HEK293 (cell line): Measurements from ENCODE around the gene MTERF4.

Experiments
- CTCF ChIA-PET: fragments of 350-600 bp; formaldehyde crosslinking; extraction: SDS; loops from one replicate; lab custom pipeline; 2021; ENCODE audit warnings: antibody characterized with exemption; lab: Yijun Ruan, JAX
- POLR2A ChIA-PET: fragments of 300-600 bp; formaldehyde crosslinking; extraction: SDS; loops from one replicate; lab custom pipeline; 2020; ENCODE audit warnings: antibody characterized with exemption, inconsistent platforms; lab: Yijun Ruan, JAX
- H3K27ac ChIP-seq: fragments of 200-500 bp; sonication (Bioruptor generic); 2 replicates; pipeline ENCODE4 v1.5.1; 2014; ENCODE audit warnings: low read depth, low read length, control low read depth, inconsistent platforms; ENCODE audit errors: extremely low read depth
- H3K36me3 ChIP-seq, 2 experiments: fragments of 200-500 bp in 1 of 2; sonication (Bioruptor generic) in 1 of 2; 1 replicate in 1 of 2; 2 replicates in 1 of 2; pipeline ENCODE4 v1.5.1; 2014 to 2017; ENCODE audit warnings: inconsistent platforms in 2 of 2, low read length in 2 of 2; ENCODE audit not compliant: control insufficient read depth in 2 of 2, insufficient read depth in 1 of 2
- H3K4me1 ChIP-seq: fragments of 200-500 bp; sonication (Bioruptor generic); 2 replicates; pipeline ENCODE4 v1.5.1; 2014; ENCODE audit warnings: mild to moderate bottlenecking, low read length, inconsistent platforms; ENCODE audit not compliant: control insufficient read depth, insufficient read depth
- H3K4me3 ChIP-seq: 2 replicates; pipeline ENCODE4 v1.5.1; 2011; ENCODE audit warnings: low read depth, mild to moderate bottlenecking, control low read depth, low read length, moderate library complexity
- H3K9me3 ChIP-seq: fragments of 200-500 bp; sonication (Bioruptor generic); 2 replicates; pipeline ENCODE4 v1.5.1; 2014; ENCODE audit warnings: low read depth, low read length, inconsistent platforms; ENCODE audit not compliant: control insufficient read depth, insufficient read depth
- AEBP2 ChIP-seq: fragments of 450-650 bp; formaldehyde crosslinking; IDR thresholded peaks from 2 replicates; pipeline ENCODE4 v1.5.1; 2016; ENCODE audit warnings: missing biosample characterization, missing genetic modification characterization, borderline replicate concordance
- SCRT2 ChIP-seq: fragments of 450-650 bp; formaldehyde crosslinking; IDR thresholded peaks from 2 replicates; pipeline ENCODE4 v1.5.1; 2016; ENCODE audit warnings: missing biosample characterization, missing genetic modification characterization
- TRIM28 ChIP-seq: IDR thresholded peaks from 2 replicates; pipeline ENCODE4 v1.6.1; 2011; ENCODE audit warnings: low read length, control low read depth, borderline replicate concordance
- ZNF132 ChIP-seq: fragments of 450-650 bp; formaldehyde crosslinking; IDR thresholded peaks from 2 replicates; pipeline ENCODE4 v1.5.1; 2017; ENCODE audit warnings: missing biosample characterization, missing genetic modification characterization, borderline replicate concordance
- ZNF2 ChIP-seq: fragments of 450-650 bp; formaldehyde crosslinking; IDR thresholded peaks from 2 replicates; pipeline ENCODE4 v1.5.1; 2016; ENCODE audit warnings: missing biosample characterization, missing genetic modification characterization
- ZNF214 ChIP-seq: fragments of 450-650 bp; formaldehyde crosslinking; IDR thresholded peaks from 2 replicates; pipeline ENCODE4 v1.5.1; 2017; ENCODE audit warnings: missing biosample characterization, mild to moderate bottlenecking, missing genetic modification characterization, borderline replicate concordance
- ZNF248 ChIP-seq: fragments of 450-650 bp; formaldehyde crosslinking; IDR thresholded peaks from 2 replicates; pipeline ENCODE4 v1.5.1; 2017; ENCODE audit warnings: missing biosample characterization, missing genetic modification characterization
- ZNF280C ChIP-seq: fragments of 450-650 bp; formaldehyde crosslinking; IDR thresholded peaks from 2 replicates; pipeline ENCODE4 v1.5.1; 2016; ENCODE audit warnings: missing biosample characterization, missing genetic modification characterization
- ZNF341 ChIP-seq: fragments of 450-650 bp; formaldehyde crosslinking; IDR thresholded peaks from 2 replicates; pipeline ENCODE4; 2016; ENCODE audit warnings: low read depth, missing biosample characterization, missing genetic modification characterization
- ZNF37A ChIP-seq: fragments of 450-650 bp; IDR thresholded peaks from 2 replicates; pipeline ENCODE4 v1.5.1; 2018; ENCODE audit warnings: missing biosample characterization, missing genetic modification characterization
- ZNF521 ChIP-seq: fragments of 450-650 bp; formaldehyde crosslinking; IDR thresholded peaks from 2 replicates; pipeline ENCODE4 v1.5.1; 2017; ENCODE audit warnings: missing biosample characterization, mild to moderate bottlenecking, missing genetic modification characterization
- ZNF549 ChIP-seq: fragments of 450-650 bp; IDR thresholded peaks from 2 replicates; pipeline ENCODE4 v1.5.1; 2018; ENCODE audit warnings: missing biosample characterization, missing genetic modification characterization, mild to moderate bottlenecking, inconsistent platforms, moderate library complexity
- ZNF560 ChIP-seq: fragments of 450-650 bp; formaldehyde crosslinking; IDR thresholded peaks from 2 replicates; pipeline ENCODE4 v1.5.1; 2017; ENCODE audit warnings: missing biosample characterization, missing genetic modification characterization, borderline replicate concordance
- ZNF658 ChIP-seq: fragments of 450-650 bp; formaldehyde crosslinking; IDR thresholded peaks from 2 replicates; pipeline ENCODE4; 2016; ENCODE audit warnings: missing biosample characterization, missing genetic modification characterization
- ZNF660 ChIP-seq: fragments of 450-650 bp; IDR thresholded peaks from 2 replicates; pipeline ENCODE4 v1.5.1; 2018; ENCODE audit warnings: missing biosample characterization, mild to moderate bottlenecking, missing genetic modification characterization
- ZNF664 ChIP-seq: fragments of 450-650 bp; formaldehyde crosslinking; IDR thresholded peaks from 2 replicates; pipeline ENCODE4 v1.5.1; 2016; ENCODE audit warnings: missing biosample characterization, missing genetic modification characterization
- ZNF747 ChIP-seq: fragments of 450-650 bp; formaldehyde crosslinking; IDR thresholded peaks from 2 replicates; pipeline ENCODE4 v1.5.1; 2016; ENCODE audit warnings: missing biosample characterization, missing genetic modification characterization
- ZNF791 ChIP-seq: fragments of 450-650 bp; formaldehyde crosslinking; IDR thresholded peaks from 2 replicates; pipeline ENCODE4 v1.5.1; 2016; ENCODE audit warnings: missing biosample characterization, missing genetic modification characterization
- ZSCAN5A ChIP-seq: fragments of 450-650 bp; formaldehyde crosslinking; IDR thresholded peaks from 2 replicates; pipeline ENCODE4 v1.5.1; 2016; ENCODE audit warnings: missing biosample characterization, missing genetic modification characterization
- TF ChIP-seq, protein P1 (sequence below): fragments of 450-650 bp; formaldehyde crosslinking; IDR thresholded peaks from 2 replicates; pipeline ENCODE4 v1.5.1; 2017; ENCODE audit warnings: missing biosample characterization, missing genetic modification characterization
- TF ChIP-seq, protein P2 (sequence below): fragments of 450-650 bp; formaldehyde crosslinking; IDR thresholded peaks from 2 replicates; pipeline ENCODE4 v1.5.1; 2016; ENCODE audit warnings: missing biosample characterization, missing genetic modification characterization
- TF ChIP-seq, protein P3 (sequence below): fragments of 450-650 bp; formaldehyde crosslinking; IDR thresholded peaks from 2 replicates; pipeline ENCODE4 v1.5.1; 2016; ENCODE audit warnings: missing biosample characterization, missing genetic modification characterization

Gene MTERF4

GRCh38 chr2:241111440-241111805 lies 9.3 kb upstream of the MTERF4 start:
- H3K9me3 ChIP-seq, result no peaks in the 10 kb centered on the region
- H3K4me3 ChIP-seq, result no peak overlapping the region
- H3K27ac ChIP-seq, result no peak overlapping the region
- H3K4me1 ChIP-seq, result no peaks in the 10 kb centered on the region
- H3K36me3 ChIP-seq, result peaks cover 5 to 77% of the 10 kb centered on the region in 2 experiments; a peak in 2 of 3 replicates
- ChIA-PET CTCF (no interaction called here), POLR2A (no interaction called here)
- TF ChIP-seq ZNF341 (tag by site-specific recombination), result no peak
- TF ChIP-seq ZNF521 (tag by site-specific recombination), result no peak
- no peak for TF ChIP-seq ZNF214
- TF ChIP-seq ZNF660 (tag by site-specific recombination), result no peak
- TF ChIP-seq ZNF37A (tag by site-specific recombination), result no peak

DNA sequence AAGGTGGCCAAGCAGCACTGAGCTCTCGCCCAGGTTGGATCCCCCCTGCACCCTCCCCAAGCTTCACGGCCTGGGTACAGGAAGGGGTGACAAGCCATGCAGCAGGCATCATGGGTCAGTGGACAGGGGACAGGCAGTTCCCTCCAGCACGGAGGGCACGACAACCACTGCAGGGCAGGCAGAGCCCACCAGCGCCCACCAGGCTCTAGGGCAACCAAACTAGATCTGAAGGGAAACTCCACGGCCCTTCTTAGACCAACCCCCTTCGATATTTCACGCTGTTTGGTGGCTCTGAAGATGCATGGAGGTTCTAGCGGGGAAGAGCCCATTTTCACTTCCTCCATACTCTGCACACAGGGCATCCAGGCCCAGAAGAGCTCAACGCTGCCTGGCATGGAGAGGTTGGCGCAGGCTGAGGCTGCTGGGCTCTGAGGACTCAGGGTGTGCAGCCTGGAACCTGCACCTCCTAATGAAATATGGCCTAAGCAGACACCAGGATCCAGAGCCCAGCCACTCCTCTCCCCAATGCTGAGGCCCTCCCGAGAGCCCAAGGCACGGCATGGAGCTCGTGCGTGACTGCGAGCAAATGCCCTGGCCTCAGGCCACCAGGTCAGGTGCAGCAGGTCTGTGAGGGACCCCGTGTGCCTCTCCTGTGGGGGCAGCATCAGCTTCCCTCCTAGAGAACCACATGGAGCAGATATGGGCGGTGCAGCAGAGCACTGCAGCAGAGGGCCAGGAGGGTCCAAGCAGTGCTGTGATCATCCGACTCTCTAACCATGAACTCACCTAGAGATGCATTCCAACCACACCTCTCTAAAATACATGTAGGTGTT lies 8.7 kb upstream of the MTERF4 start:
- no peaks in the 10 kb centered on the region for H3K9me3 ChIP-seq
- H3K4me1 ChIP-seq, result no peaks in the 10 kb centered on the region
- TF ChIP-seq ZNF521 (tag by site-specific recombination), result no peak
- TF ChIP-seq, protein P1, sequence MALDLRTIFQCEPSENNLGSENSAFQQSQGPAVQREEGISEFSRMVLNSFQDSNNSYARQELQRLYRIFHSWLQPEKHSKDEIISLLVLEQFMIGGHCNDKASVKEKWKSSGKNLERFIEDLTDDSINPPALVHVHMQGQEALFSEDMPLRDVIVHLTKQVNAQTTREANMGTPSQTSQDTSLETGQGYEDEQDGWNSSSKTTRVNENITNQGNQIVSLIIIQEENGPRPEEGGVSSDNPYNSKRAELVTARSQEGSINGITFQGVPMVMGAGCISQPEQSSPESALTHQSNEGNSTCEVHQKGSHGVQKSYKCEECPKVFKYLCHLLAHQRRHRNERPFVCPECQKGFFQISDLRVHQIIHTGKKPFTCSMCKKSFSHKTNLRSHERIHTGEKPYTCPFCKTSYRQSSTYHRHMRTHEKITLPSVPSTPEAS (tag by site-specific recombination), result no peak
- TF ChIP-seq SCRT2 (tag by site-specific recombination), result no peak
- no peak for TF ChIP-seq ZNF248 (tag by site-specific recombination)
- TF ChIP-seq TRIM28, result no peak
- TF ChIP-seq ZNF658, result no peak
- no peak for TF ChIP-seq ZNF2
- TF ChIP-seq ZNF549, result no peak
- TF ChIP-seq ZNF560, result no peak
- no peak for TF ChIP-seq ZNF280C
- TF ChIP-seq, protein P2, sequence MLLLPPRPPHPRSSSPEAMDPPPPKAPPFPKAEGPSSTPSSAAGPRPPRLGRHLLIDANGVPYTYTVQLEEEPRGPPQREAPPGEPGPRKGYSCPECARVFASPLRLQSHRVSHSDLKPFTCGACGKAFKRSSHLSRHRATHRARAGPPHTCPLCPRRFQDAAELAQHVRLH (tag by site-specific recombination), result no peak
- TF ChIP-seq ZNF132, result no peak
- TF ChIP-seq ZNF664 (tag by site-specific recombination), result no peak
- TF ChIP-seq ZNF747 (tag by site-specific recombination), result no peak
- TF ChIP-seq, protein P3, sequence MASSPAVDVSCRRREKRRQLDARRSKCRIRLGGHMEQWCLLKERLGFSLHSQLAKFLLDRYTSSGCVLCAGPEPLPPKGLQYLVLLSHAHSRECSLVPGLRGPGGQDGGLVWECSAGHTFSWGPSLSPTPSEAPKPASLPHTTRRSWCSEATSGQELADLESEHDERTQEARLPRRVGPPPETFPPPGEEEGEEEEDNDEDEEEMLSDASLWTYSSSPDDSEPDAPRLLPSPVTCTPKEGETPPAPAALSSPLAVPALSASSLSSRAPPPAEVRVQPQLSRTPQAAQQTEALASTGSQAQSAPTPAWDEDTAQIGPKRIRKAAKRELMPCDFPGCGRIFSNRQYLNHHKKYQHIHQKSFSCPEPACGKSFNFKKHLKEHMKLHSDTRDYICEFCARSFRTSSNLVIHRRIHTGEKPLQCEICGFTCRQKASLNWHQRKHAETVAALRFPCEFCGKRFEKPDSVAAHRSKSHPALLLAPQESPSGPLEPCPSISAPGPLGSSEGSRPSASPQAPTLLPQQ (tag by site-specific recombination), result no peak
- TF ChIP-seq AEBP2 (tag by site-specific recombination), result no peak
- TF ChIP-seq ZSCAN5A (tag by site-specific recombination), result no peak
- no peak for TF ChIP-seq ZNF791 (tag by site-specific recombination)
- ChIA-PET POLR2A (interaction anchor here (1.3 kb wide), 1 partner anchor 38 kb away, joined by 3 read pairs; the partner anchor contains the start of gene PASK), CTCF (no interaction called here)
- no peak overlapping the region for H3K27ac ChIP-seq
- no peak overlapping the region for H3K4me3 ChIP-seq
- H3K36me3 ChIP-seq, result peaks cover 5 to 73% of the 10 kb centered on the region in 2 experiments; a peak in 2 of 3 replicates
